Smooth muscle cell (in vitro differentiated cells): ENCODE data around the gene COL18A1. TPM values are rescaled to one million over a fixed set of nuclear protein-coding genes. Genes with fewer than 3 reads are reported as not detected.

Source experiments
- DNase-seq: peaks from one replicate; lab custom pipeline; 2025; ENCODE audit not compliant: unreplicated experiment; lab: John Stamatoyannopoulos, UW
- H2AFZ ChIP-seq: fragments of 200-600 bp; sonication (generic); 2 replicates; pipeline ENCODE4 v1.6.0; 2016; ENCODE audit warnings: antibody characterized with exemption, low read depth, mild to moderate bottlenecking
- H3F3A ChIP-seq: fragments of 200-600 bp; sonication (generic); 2 replicates; pipeline ENCODE4 v1.6.0; 2017; ENCODE audit warnings: antibody characterized with exemption, low read depth
- H3K27ac ChIP-seq: fragments of 200-600 bp; sonication (generic); 2 replicates; pipeline ENCODE4 v1.5.1; 2016; ENCODE audit warnings: low read depth, mild to moderate bottlenecking
- H3K27me3 ChIP-seq: fragments of 200-600 bp; sonication (generic); 2 replicates; pipeline ENCODE4 v1.6.1; 2016; ENCODE audit warnings: low read depth, mild to moderate bottlenecking
- H3K36me3 ChIP-seq: fragments of 200-600 bp; sonication (generic); 2 replicates; pipeline ENCODE4 v1.5.1; 2016; ENCODE audit warnings: low read depth
- H3K4me1 ChIP-seq: fragments of 200-600 bp; sonication (generic); 2 replicates; pipeline ENCODE4 v1.5.1; 2016; ENCODE audit warnings: low read depth
- H3K4me2 ChIP-seq: fragments of 200-600 bp; sonication (generic); 2 replicates; pipeline ENCODE4 v1.6.0; 2016; ENCODE audit warnings: mild to moderate bottlenecking
- H3K4me3 ChIP-seq: fragments of 200-600 bp; sonication (generic); 2 replicates; pipeline ENCODE4 v1.5.1; 2016; ENCODE audit warnings: mild to moderate bottlenecking
- H3K79me2 ChIP-seq: fragments of 200-600 bp; sonication (generic); 2 replicates; pipeline ENCODE4 v1.6.0; 2016; ENCODE audit warnings: low read depth, mild to moderate bottlenecking
- H3K9ac ChIP-seq: fragments of 200-600 bp; sonication (generic); 2 replicates; pipeline ENCODE4 v1.6.0; 2016; ENCODE audit warnings: low read depth
- H3K9me3 ChIP-seq: fragments of 200-600 bp; sonication (generic); replicated peaks from 2 replicates; pipeline ENCODE4 v1.5.1; 2016; ENCODE audit warnings: low read depth
- H4K20me1 ChIP-seq: fragments of 200-600 bp; sonication (generic); 2 replicates; pipeline ENCODE4 v1.6.0; 2016; ENCODE audit warnings: low read depth
- CTCF ChIP-seq: fragments of 200-600 bp; sonication (generic); IDR thresholded peaks from 2 replicates; pipeline ENCODE4 v1.5.1; 2017; ENCODE audit warnings: borderline replicate concordance, mild to moderate bottlenecking, antibody characterized with exemption; ENCODE audit not compliant: insufficient read depth, poor library complexity, severe bottlenecking
- WGBS: methylation state at CpG from one replicate; pipeline ENCODE4 v1.1.7; 2016; ENCODE audit warnings: low lambda C conversion rate; 5-methylcytosine and 5-hydroxymethylcytosine counted together
- polyA plus RNA-seq: library from polyadenylated mRNA; unstranded; fragments of >200 nt; fragmentation: Nextera tagmentation; extraction: Ambion mirVana; gene quantifications from 2 replicates; pipeline ENCODE4 v1.2.1, GENCODE V29; 2016
- total RNA-seq: library from RNA; depleted of rRNA; stranded (reverse); fragments of >200 nt; gene quantifications from 2 replicates; pipeline ENCODE4 v1.2.3, GENCODE V29; 2014

Gene COL18A1
- total and polyA plus RNA-seq, 2 experiments from 2014 or later = 192 to 485 TPM

- peaks cover 48% of the 10 kb centered on the region for H3K4me1 ChIP-seq
- H3K27me3 ChIP-seq = no peaks in the 10 kb centered on the region
- no peak overlapping the region for H3K27ac ChIP-seq
- no peak overlapping the region for H3K4me3 ChIP-seq
- H4K20me1 ChIP-seq = no peaks in the 10 kb centered on the region
- H3K9ac ChIP-seq = no peak overlapping the region
- WGBS = 93% methylated on average over 9 of the region's 13 CpGs
- H2AFZ ChIP-seq = no peak overlapping the region
- TF ChIP-seq CTCF = no peak
- no peaks in the 10 kb centered on the region for H3K9me3 ChIP-seq
- no peak overlapping the region for H3K4me2 ChIP-seq
- no peaks in the 10 kb centered on the region for H3K36me3 ChIP-seq
- DNase-seq = no peak
- no peaks in the 10 kb centered on the region for H3K79me2 ChIP-seq
- H3F3A ChIP-seq = peaks cover 8% of the 10 kb centered on the region
These were observed 46.2 kb upstream of the COL18A1 start for GRCh38 chr21:45358711-45359310.

- Histone ChIP-seq H3K4me1 (peaks cover 52% of the 10 kb centered on the region), H2AFZ (no peak overlapping the region), H3K4me2 (peak overlapping the region; percentile 41), H3K36me3 (no peaks in the 10 kb centered on the region), H3F3A (peaks cover 13% of the 10 kb centered on the region), H3K9ac (no peak overlapping the region), H3K27me3 (no peaks in the 10 kb centered on the region), H3K9me3 (no peaks in the 10 kb centered on the region), H3K79me2 (no peaks in the 10 kb centered on the region), H3K4me3 (no peak overlapping the region), H4K20me1 (no peaks in the 10 kb centered on the region), H3K27ac (no peak overlapping the region)
- no peak for TF ChIP-seq CTCF
- DNase-seq = no peak
- WGBS = 57% methylated on average over 24 of the region's 26 CpGs
These were observed 45.3 kb upstream of the COL18A1 start for GRCh38 chr21:45359451-45360217.

GRCh38 chr21:45361033-45361997 is 43.6 kb upstream of the COL18A1 start:
- no peak overlapping the region for H3K4me3 ChIP-seq
- H3K27me3 ChIP-seq = no peaks in the 10 kb centered on the region
- no peak for TF ChIP-seq CTCF
- H4K20me1 ChIP-seq = no peaks in the 10 kb centered on the region
- H3F3A ChIP-seq = peaks cover 26% of the 10 kb centered on the region
- no peak overlapping the region for H3K4me2 ChIP-seq
- no peak for DNase-seq
- no peaks in the 10 kb centered on the region for H3K36me3 ChIP-seq
- peak overlapping the region; percentile 42 for H3K27ac ChIP-seq
- H3K79me2 ChIP-seq = no peaks in the 10 kb centered on the region
- 55% methylated on average over 29 of the region's 29 CpGs for WGBS
- H2AFZ ChIP-seq = no peak overlapping the region
- no peaks in the 10 kb centered on the region for H3K9me3 ChIP-seq
- H3K9ac ChIP-seq = no peak overlapping the region
- H3K4me1 ChIP-seq = peaks cover 62% of the 10 kb centered on the region
